HEK293 (cell line): ENCODE data around the gene GREM2.
A peak's percentile ranks its signal among the peaks of the same experiment; 100 is the strongest.

Experiments
- CTCF ChIA-PET: fragments of 350-600 bp; formaldehyde crosslinking; extraction: SDS; loops from one replicate; lab custom pipeline; 2021; ENCODE audit warnings: antibody characterized with exemption; lab: Yijun Ruan, JAX
- POLR2A ChIA-PET: fragments of 300-600 bp; formaldehyde crosslinking; extraction: SDS; loops from one replicate; lab custom pipeline; 2020; ENCODE audit warnings: antibody characterized with exemption, inconsistent platforms; lab: Yijun Ruan, JAX
- H3K27ac ChIP-seq: fragments of 200-500 bp; sonication (Bioruptor generic); 2 replicates; pipeline ENCODE4 v1.5.1; 2014; ENCODE audit warnings: low read depth, low read length, control low read depth, inconsistent platforms; ENCODE audit errors: extremely low read depth
- H3K36me3 ChIP-seq, 2 experiments: fragments of 200-500 bp in 1 of 2; sonication (Bioruptor generic) in 1 of 2; 1 replicate in 1 of 2; 2 replicates in 1 of 2; pipeline ENCODE4 v1.5.1; 2014 to 2017; ENCODE audit warnings: inconsistent platforms in 2 of 2, low read length in 2 of 2; ENCODE audit not compliant: control insufficient read depth in 2 of 2, insufficient read depth in 1 of 2
- H3K4me1 ChIP-seq: fragments of 200-500 bp; sonication (Bioruptor generic); 2 replicates; pipeline ENCODE4 v1.5.1; 2014; ENCODE audit warnings: mild to moderate bottlenecking, low read length, inconsistent platforms; ENCODE audit not compliant: control insufficient read depth, insufficient read depth
- H3K4me3 ChIP-seq: 2 replicates; pipeline ENCODE4 v1.5.1; 2011; ENCODE audit warnings: low read depth, mild to moderate bottlenecking, control low read depth, low read length, moderate library complexity
- H3K9me3 ChIP-seq: fragments of 200-500 bp; sonication (Bioruptor generic); 2 replicates; pipeline ENCODE4 v1.5.1; 2014; ENCODE audit warnings: low read depth, low read length, inconsistent platforms; ENCODE audit not compliant: control insufficient read depth, insufficient read depth
- BCL11A ChIP-seq: fragments of 450-650 bp; formaldehyde crosslinking; IDR thresholded peaks from 2 replicates; pipeline ENCODE4 v1.5.1; 2016; ENCODE audit warnings: low read depth, missing biosample characterization, missing genetic modification characterization
- KLF7 ChIP-seq: fragments of 450-650 bp; formaldehyde crosslinking; IDR thresholded peaks from 2 replicates; pipeline ENCODE4 v1.5.1; 2016; ENCODE audit warnings: missing biosample characterization, missing genetic modification characterization, borderline replicate concordance
- MYNN ChIP-seq: fragments of 450-650 bp; formaldehyde crosslinking; IDR thresholded peaks from 2 replicates; pipeline ENCODE4 v1.5.1; 2016; ENCODE audit warnings: missing biosample characterization, missing genetic modification characterization, borderline replicate concordance
- OVOL3 ChIP-seq: fragments of 450-650 bp; formaldehyde crosslinking; IDR thresholded peaks from 2 replicates; pipeline ENCODE4 v1.5.1; 2016; ENCODE audit warnings: missing biosample characterization, missing genetic modification characterization
- REPIN1 ChIP-seq: fragments of 450-650 bp; formaldehyde crosslinking; IDR thresholded peaks from 2 replicates; pipeline ENCODE4 v1.5.1; 2017; ENCODE audit warnings: missing biosample characterization, missing genetic modification characterization, low read depth
- ZNF2 ChIP-seq: fragments of 450-650 bp; formaldehyde crosslinking; IDR thresholded peaks from 2 replicates; pipeline ENCODE4 v1.5.1; 2016; ENCODE audit warnings: missing biosample characterization, missing genetic modification characterization
- ZNF292 ChIP-seq: fragments of 450-650 bp; formaldehyde crosslinking; IDR thresholded peaks from 2 replicates; pipeline ENCODE4 v1.5.1; 2016; ENCODE audit warnings: low read depth, missing biosample characterization, missing genetic modification characterization, borderline replicate concordance
- ZNF521 ChIP-seq: fragments of 450-650 bp; formaldehyde crosslinking; IDR thresholded peaks from 2 replicates; pipeline ENCODE4 v1.5.1; 2017; ENCODE audit warnings: missing biosample characterization, mild to moderate bottlenecking, missing genetic modification characterization
- TF ChIP-seq, protein P1 (sequence below): fragments of 450-650 bp; formaldehyde crosslinking; IDR thresholded peaks from 2 replicates; pipeline ENCODE4 v1.5.1; 2016; ENCODE audit warnings: missing biosample characterization, missing genetic modification characterization
- TF ChIP-seq, protein P2 (sequence below): fragments of 450-650 bp; formaldehyde crosslinking; IDR thresholded peaks from 2 replicates; pipeline ENCODE4 v1.5.1; 2016; ENCODE audit warnings: missing biosample characterization, missing genetic modification characterization
- TF ChIP-seq, protein P3 (sequence below): fragments of 450-650 bp; formaldehyde crosslinking; IDR thresholded peaks from 2 replicates; pipeline ENCODE4 v1.5.1; 2017; ENCODE audit warnings: missing biosample characterization, missing genetic modification characterization
- TF ChIP-seq, protein P4 (sequence below): fragments of 450-650 bp; formaldehyde crosslinking; IDR thresholded peaks from 2 replicates; pipeline ENCODE4 v1.5.1; 2016; ENCODE audit warnings: missing biosample characterization, missing genetic modification characterization
- TF ChIP-seq, protein P5 (sequence below): fragments of 450-650 bp; formaldehyde crosslinking; IDR thresholded peaks from 2 replicates; pipeline ENCODE4 v1.5.1; 2016; ENCODE audit warnings: missing biosample characterization, missing genetic modification characterization

Gene GREM2

DNA sequence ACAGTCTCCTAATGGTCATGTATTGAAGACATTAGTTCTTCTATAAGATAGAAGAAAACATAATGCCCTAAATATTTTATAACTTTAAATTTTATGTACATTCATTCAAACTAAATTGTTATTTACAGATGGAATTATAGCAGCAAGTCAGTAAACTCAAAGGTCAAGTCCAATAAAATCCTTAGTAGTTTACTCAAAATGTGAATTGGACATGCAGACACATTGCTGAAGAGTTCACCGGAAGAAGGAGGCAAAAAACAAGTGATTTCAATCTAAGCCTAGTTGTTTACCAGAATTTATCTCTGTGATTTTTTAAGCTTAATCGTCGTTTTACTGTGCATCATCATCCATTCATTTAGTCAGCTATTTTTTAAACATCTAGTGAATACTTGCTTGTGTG lies 149.7 kb downstream of the GREM2 start (continued):
- TF ChIP-seq, protein P1, sequence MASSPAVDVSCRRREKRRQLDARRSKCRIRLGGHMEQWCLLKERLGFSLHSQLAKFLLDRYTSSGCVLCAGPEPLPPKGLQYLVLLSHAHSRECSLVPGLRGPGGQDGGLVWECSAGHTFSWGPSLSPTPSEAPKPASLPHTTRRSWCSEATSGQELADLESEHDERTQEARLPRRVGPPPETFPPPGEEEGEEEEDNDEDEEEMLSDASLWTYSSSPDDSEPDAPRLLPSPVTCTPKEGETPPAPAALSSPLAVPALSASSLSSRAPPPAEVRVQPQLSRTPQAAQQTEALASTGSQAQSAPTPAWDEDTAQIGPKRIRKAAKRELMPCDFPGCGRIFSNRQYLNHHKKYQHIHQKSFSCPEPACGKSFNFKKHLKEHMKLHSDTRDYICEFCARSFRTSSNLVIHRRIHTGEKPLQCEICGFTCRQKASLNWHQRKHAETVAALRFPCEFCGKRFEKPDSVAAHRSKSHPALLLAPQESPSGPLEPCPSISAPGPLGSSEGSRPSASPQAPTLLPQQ (tag by site-specific recombination): no peak
- TF ChIP-seq KLF7 (no peak), MYNN (tag by site-specific recombination) (no peak), ZNF2 (no peak), REPIN1 (no peak), ZNF292 (tag by site-specific recombination) (no peak)
- TF ChIP-seq, protein P2, sequence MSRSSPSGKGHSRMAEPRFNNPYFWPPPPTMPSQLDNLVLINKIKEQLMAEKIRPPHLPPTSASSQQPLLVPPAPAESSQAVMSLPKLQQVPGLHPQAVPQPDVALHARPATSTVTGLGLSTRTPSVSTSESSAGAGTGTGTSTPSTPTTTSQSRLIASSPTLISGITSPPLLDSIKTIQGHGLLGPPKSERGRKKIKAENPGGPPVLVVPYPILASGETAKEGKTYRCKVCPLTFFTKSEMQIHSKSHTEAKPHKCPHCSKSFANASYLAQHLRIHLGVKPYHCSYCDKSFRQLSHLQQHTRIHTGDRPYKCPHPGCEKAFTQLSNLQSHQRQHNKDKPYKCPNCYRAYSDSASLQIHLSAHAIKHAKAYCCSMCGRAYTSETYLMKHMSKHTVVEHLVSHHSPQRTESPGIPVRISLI (tag by site-specific recombination): no peak
- TF ChIP-seq, protein P3, sequence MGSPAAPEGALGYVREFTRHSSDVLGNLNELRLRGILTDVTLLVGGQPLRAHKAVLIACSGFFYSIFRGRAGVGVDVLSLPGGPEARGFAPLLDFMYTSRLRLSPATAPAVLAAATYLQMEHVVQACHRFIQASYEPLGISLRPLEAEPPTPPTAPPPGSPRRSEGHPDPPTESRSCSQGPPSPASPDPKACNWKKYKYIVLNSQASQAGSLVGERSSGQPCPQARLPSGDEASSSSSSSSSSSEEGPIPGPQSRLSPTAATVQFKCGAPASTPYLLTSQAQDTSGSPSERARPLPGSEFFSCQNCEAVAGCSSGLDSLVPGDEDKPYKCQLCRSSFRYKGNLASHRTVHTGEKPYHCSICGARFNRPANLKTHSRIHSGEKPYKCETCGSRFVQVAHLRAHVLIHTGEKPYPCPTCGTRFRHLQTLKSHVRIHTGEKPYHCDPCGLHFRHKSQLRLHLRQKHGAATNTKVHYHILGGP (tag by site-specific recombination): no peak

DNA sequence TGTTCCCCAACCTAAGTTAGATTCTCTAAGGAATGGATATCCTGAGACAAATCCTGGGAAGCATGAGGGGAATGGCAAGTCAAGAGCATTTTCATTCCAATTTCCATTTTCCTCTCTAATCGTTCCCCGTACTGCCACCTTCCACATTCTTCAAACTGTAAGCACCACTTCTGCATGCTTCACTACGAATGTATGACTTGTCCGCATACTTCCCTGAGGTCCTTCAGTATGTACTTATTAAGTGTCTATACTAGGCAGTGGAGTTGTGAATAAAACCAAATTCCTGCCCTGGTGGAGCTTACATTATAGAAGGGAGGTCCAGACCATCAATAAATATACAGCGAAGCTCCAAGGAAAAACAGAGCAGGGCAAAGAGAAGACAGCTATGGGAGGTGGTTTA lies 154.8 kb downstream of the GREM2 start:
- CTCF ChIA-PET: interaction anchor here (0.6 to 5.7 kb wide), 9 partner anchors 11 to 266 kb away, joined by 3 to 65 read pairs (median 3); partner anchors contain the start of gene GREM2
- Histone ChIP-seq H3K4me1 (peaks cover 3% of the 10 kb centered on the region; the same call in 1 of the 2 replicates), H3K27ac (no peak overlapping the region), H3K4me3 (no peak overlapping the region), H3K36me3 (no peaks in the 10 kb centered on the region), H3K9me3 (no peaks in the 10 kb centered on the region)
- POLR2A ChIA-PET: no interaction called here
- TF ChIP-seq ZNF521: no peak
- TF ChIP-seq OVOL3 (tag by site-specific recombination): no peak
- TF ChIP-seq, protein P4, sequence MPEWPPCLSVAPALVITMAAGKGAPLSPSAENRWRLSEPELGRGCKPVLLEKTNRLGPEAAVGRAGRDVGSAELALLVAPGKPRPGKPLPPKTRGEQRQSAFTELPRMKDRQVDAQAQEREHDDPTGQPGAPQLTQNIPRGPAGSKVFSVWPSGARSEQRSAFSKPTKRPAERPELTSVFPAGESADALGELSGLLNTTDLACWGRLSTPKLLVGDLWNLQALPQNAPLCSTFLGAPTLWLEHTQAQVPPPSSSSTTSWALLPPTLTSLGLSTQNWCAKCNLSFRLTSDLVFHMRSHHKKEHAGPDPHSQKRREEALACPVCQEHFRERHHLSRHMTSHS (tag by site-specific recombination): no peak

DNA sequence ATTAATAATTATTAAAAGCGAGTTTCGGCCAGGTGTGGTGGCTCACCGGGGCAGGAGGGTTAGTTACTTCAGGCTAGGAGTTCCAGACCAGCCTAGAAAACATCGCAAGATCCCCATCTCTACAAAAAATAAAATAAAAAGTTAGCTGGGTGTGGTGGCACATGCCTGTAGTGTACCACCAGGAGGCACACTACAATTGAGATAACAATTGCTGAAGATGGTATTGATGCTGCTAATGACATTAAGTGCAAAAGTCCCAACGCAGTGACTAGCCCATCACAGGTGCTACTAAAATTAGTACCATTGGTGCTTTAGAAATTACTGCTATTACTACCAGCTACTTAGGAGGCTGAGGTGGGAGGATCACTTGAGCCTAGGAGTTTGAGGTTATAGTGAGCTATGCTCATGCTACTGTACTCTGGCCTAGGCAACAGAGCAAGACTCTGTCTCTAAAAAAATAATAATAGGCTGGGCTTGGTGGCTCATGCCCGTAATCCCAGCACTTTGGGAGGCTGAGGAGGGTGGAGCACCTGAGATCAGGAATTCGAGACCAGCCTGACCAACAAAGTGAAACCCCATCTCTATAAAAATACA lies 156.6 kb downstream of the GREM2 start:
- Histone ChIP-seq H3K27ac (no peak overlapping the region), H3K36me3 (no peaks in the 10 kb centered on the region), H3K4me3 (no peak overlapping the region)
- TF ChIP-seq BCL11A: no peak
- TF ChIP-seq, protein P5, sequence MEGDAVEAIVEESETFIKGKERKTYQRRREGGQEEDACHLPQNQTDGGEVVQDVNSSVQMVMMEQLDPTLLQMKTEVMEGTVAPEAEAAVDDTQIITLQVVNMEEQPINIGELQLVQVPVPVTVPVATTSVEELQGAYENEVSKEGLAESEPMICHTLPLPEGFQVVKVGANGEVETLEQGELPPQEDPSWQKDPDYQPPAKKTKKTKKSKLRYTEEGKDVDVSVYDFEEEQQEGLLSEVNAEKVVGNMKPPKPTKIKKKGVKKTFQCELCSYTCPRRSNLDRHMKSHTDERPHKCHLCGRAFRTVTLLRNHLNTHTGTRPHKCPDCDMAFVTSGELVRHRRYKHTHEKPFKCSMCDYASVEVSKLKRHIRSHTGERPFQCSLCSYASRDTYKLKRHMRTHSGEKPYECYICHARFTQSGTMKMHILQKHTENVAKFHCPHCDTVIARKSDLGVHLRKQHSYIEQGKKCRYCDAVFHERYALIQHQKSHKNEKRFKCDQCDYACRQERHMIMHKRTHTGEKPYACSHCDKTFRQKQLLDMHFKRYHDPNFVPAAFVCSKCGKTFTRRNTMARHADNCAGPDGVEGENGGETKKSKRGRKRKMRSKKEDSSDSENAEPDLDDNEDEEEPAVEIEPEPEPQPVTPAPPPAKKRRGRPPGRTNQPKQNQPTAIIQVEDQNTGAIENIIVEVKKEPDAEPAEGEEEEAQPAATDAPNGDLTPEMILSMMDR (tag by site-specific recombination): peak; percentile 55
- TF ChIP-seq, all 188 proteins: peak for 1
- POLR2A ChIA-PET: no interaction called here
- CTCF ChIA-PET: interaction anchor here (0.6 to 5.7 kb wide), 32 partner anchors 8 to 431 kb away, joined by 3 to 65 read pairs (median 5); partner anchors contain the start of gene GREM2
- H3K9me3 ChIP-seq: no peaks in the 10 kb centered on the region
- H3K4me1 ChIP-seq: peaks cover 3% of the 10 kb centered on the region; the same call in 1 of the 2 replicates
